ENCODE measurements around the gene ATOH8. TPM values are rescaled to one million over a fixed set of nuclear protein-coding genes. Genes with fewer than 3 reads are reported as not detected.

Gene ATOH8, protein sequence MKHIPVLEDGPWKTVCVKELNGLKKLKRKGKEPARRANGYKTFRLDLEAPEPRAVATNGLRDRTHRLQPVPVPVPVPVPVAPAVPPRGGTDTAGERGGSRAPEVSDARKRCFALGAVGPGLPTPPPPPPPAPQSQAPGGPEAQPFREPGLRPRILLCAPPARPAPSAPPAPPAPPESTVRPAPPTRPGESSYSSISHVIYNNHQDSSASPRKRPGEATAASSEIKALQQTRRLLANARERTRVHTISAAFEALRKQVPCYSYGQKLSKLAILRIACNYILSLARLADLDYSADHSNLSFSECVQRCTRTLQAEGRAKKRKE
- total RNA-seq (2014; rRNA removed; shearing (Covaris generic)) = 0.33 and 1.1 TPM in 2 replicates

DNA sequence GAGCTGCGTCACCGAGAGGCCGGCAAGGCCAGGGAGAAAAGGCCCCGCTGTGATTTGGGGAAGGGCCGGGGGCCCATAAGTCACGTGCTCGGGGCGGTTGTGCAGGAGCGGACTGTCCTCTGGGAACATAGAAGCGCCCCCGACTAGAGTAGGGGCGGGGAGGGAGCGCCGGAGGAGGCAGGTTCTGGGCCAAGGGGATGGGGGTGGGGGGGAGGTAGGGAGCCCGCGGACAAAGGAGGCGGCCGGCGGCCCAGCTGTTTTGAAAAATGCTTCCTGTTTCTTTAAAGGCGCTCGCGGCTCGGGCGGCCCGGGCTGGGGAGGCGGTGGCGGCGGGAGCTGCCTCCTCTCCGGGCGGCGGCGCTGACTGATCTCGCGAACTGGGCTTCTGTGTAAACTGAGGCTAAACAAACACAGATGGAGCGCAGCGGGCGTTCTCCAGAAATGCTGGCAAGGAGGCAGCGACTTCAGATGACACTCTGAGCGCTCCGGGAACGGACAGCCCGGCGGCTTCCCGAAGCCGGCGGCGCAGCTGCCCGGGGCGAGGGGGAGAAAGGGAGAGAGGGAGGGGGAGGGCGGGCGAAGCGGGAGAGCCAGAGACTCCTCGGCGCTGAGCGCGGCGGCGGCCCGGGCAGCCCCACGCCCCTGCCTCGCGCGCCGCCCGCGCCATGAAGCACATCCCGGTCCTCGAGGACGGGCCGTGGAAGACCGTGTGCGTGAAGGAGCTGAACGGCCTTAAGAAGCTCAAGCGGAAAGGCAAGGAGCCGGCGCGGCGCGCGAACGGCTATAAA is at the start of gene ATOH8:
TSS of gene ATOH8 (plus strand) at position 467 of the 788 bp plus-strand sequence. CDS start at position 666, 199 bp downstream.
- peaks cover 68% of the 10 kb centered on the region for H3K27me3 ChIP-seq (ENCODE audit: control insufficient read depth, insufficient read depth, low read length)
- peak; percentile 96 for DNase-seq
- no peaks in the 10 kb centered on the region for H3K36me3 ChIP-seq (replicated peaks; ENCODE audit: control insufficient read depth, insufficient read depth, low read length)
- H3K4me3 ChIP-seq (ENCODE audit: insufficient read depth, low read depth, low read length) = peak within 1 kb of the TSS; percentile 62

DNA sequence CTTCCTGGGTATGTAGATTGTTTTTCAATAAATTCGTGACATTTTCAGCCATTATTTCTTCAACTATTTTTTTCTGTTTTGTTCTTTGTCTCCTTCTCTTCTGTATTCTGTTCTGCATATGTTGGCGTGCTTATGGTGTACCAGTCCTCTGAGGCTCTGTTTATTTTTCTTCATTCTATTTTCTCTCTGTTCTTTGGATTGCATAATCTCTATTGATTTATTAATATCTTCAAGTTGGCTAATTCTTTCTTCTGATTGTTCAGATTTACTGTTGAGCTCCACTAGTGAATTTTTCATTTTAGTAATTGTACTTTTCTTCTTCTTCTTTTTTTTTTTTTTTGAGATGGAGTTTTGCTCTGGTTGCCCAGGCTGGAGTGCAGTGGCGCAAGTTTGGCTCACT is 49.8 kb upstream of the ATOH8 start:
- H3K27me3 ChIP-seq (ENCODE audit: control insufficient read depth, insufficient read depth, low read length) = no peaks in the 10 kb centered on the region; the same call in 1 of the 2 replicates
- DNase-seq = no peak
- no peak overlapping the region for H3K4me3 ChIP-seq (ENCODE audit: insufficient read depth, low read depth, low read length)
- H3K36me3 ChIP-seq (replicated peaks; ENCODE audit: control insufficient read depth, insufficient read depth, low read length) = no peaks in the 10 kb centered on the region

DNA sequence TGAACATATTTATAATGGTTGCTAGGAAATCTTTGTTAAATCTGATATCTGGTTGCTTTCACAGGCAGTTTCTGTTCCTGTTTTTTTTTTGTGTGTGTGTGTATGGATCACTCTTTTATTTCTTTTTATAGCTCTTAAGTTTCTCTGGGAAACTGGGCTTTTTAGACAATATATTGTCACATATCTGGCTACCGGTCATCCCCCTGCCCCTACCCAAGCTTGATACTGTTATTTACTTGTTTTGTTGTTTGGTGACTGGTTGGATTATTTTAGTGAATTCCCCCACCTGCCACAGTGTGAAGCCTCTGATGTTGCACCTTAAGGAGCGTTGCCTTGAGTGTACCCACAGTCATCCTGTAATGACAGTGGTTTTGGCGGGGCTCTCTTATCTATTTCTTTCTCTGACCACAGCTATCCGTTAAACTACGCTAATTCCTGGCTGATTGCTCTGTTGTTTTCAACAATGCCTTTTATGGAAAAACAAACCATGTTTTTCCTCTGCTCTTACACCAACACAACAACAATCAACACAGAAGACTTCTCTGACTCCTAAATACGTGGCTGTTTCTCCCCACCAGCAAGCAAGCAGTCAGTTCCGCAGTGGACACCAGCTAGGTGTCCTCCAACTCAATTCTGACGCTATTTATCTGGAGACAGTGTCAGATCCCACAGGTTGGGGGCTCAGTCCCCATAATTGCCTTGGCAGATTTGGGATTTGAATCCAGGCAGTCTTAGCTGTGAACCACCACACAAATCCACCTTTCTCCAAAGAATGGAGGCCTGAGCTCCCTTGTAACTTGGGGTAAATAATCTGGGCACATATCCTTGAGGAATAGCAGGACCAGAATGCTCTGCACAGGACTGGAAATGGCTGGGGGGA is 48.8 kb upstream of the ATOH8 start:
- DNase-seq = no peak
- Histone ChIP-seq H3K36me3 (replicated peaks; ENCODE audit: control insufficient read depth, insufficient read depth, low read length) (no peaks in the 10 kb centered on the region), H3K27me3 (ENCODE audit: control insufficient read depth, insufficient read depth, low read length) (no peaks in the 10 kb centered on the region; the same call in 1 of the 2 replicates), H3K4me3 (ENCODE audit: insufficient read depth, low read depth, low read length) (no peak overlapping the region)

DNA sequence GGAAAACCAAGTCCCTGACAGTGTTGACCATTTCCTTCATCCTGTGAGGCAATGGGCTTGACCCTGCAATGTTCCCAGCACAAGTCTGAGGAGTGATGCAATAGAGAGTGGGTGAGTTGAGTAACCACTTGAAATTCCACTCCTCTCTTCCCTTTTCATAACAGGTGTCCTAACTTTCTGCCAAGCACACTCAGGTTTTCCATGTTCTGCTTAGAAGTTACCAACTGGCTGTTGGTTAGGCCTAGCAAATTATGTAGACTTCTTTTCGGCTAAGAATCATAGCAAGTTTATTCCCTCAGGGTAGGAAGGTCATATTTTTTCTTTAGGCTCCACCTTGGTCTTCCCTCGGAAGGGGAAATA is 48.1 kb upstream of the ATOH8 start:
- Histone ChIP-seq H3K36me3 (replicated peaks; ENCODE audit: control insufficient read depth, insufficient read depth, low read length) (no peaks in the 10 kb centered on the region), H3K4me3 (ENCODE audit: insufficient read depth, low read depth, low read length) (no peak overlapping the region), H3K27me3 (ENCODE audit: control insufficient read depth, insufficient read depth, low read length) (no peaks in the 10 kb centered on the region; the same call in 1 of the 2 replicates)
- DNase-seq = no peak

DNA sequence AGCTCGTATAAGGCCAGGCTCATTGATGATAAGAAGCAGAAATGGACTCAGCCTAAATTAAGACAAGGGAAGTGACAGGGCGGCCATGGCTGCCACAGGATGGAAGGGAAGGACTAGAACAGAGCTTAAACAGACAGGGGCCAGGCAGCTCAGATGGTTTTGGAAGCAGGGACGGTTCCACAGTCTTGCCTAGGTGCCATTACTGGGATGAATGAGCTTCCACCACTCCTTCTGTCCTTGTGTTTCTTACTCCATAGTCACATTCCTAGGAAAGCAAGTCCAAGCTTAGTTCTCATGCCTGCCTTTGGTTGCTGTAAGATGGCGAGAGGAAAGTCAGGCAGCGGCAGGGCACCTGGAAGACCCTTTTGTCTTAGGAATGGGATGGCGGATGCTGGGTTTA is 47.7 kb upstream of the ATOH8 start:
- H3K27me3 ChIP-seq (ENCODE audit: control insufficient read depth, insufficient read depth, low read length) = no peaks in the 10 kb centered on the region; the same call in 1 of the 2 replicates
- DNase-seq = peak; percentile 4
- H3K4me3 ChIP-seq (ENCODE audit: insufficient read depth, low read depth, low read length) = no peak overlapping the region
- no peaks in the 10 kb centered on the region for H3K36me3 ChIP-seq (replicated peaks; ENCODE audit: control insufficient read depth, insufficient read depth, low read length)

DNA sequence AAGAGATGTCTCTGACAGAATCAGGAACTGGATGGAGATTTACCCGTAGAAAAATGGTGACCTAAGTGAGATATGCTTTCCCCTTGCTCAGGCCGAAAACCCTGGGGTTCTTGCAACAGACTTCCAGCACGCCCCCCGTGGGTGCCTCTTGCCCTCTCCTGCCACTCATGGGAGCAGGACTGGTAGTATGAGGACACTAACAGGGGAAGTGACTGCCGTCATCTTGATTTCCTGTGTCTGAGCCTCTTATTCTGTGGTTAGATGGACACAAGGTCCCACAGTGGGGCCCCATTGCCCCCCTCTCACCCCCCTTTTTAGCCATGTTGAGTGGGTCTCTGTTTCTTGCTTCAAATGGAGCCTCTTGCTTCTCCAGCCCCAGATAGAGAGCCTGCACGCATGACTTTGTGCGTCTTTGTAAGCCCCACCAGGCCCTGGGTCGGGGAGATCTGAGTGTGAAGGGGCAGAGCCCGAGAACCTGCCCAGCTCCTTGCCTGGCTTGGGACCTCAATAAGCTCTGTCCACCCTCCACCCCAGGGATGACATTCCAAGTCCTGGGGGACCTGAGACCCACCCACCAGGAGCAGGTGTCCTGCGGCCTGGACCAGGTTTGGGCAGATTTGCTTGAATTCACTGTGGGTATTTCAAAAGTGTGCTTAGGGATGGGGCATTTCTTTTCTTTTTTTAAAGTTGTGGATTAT is 47.0 kb upstream of the ATOH8 start:
- Histone ChIP-seq H3K27me3 (ENCODE audit: control insufficient read depth, insufficient read depth, low read length) (no peaks in the 10 kb centered on the region; the same call in 1 of the 2 replicates), H3K36me3 (replicated peaks; ENCODE audit: control insufficient read depth, insufficient read depth, low read length) (no peaks in the 10 kb centered on the region), H3K4me3 (ENCODE audit: insufficient read depth, low read depth, low read length) (no peak overlapping the region)
- DNase-seq = peak; percentile 6

DNA sequence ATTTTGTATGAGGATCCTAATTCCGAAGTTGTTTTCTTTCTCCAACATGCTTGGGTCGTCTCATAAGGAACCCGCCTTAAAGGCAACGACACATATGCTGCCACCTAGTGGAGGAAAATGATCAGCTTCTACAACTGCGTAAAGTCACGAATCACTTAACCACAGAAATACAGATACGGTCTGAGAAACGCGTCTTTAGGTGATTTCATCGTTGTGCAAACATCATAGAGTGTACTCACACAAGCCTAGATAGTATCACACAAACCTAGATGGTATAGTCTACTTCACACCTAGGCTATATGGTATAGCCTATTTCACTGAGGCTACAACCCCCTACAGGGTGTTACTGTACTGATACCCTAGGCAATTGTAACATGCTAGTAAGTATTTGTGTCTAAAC is 46.5 kb upstream of the ATOH8 start:
- peak; percentile 83 for DNase-seq
- H3K36me3 ChIP-seq (replicated peaks; ENCODE audit: control insufficient read depth, insufficient read depth, low read length) = no peaks in the 10 kb centered on the region
- H3K27me3 ChIP-seq (ENCODE audit: control insufficient read depth, insufficient read depth, low read length) = no peaks in the 10 kb centered on the region; the same call in 1 of the 2 replicates
- H3K4me3 ChIP-seq (ENCODE audit: insufficient read depth, low read depth, low read length) = no peak overlapping the region

DNA sequence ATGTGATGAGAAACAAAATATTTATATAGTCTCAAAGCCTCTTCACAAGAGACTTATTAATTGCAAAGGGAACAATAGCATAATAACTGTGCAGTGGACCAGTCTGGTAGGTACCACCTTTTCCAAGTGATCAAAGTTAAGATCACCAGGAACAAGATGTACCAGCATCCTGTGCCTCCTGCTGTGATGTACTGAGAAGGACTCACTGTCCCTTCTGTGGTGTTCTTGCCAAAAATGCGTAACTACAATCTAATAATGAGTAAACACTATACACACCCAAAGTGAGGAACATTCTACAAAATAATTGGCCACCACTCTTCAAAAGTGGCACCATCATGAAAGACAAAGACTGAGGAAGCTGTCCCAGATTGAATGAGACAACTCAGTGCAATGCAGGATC is 45.1 kb upstream of the ATOH8 start:
- Histone ChIP-seq H3K4me3 (ENCODE audit: insufficient read depth, low read depth, low read length) (no peak overlapping the region), H3K36me3 (replicated peaks; ENCODE audit: control insufficient read depth, insufficient read depth, low read length) (no peaks in the 10 kb centered on the region), H3K27me3 (ENCODE audit: control insufficient read depth, insufficient read depth, low read length) (no peaks in the 10 kb centered on the region; the same call in 1 of the 2 replicates)
- no peak for DNase-seq

DNA sequence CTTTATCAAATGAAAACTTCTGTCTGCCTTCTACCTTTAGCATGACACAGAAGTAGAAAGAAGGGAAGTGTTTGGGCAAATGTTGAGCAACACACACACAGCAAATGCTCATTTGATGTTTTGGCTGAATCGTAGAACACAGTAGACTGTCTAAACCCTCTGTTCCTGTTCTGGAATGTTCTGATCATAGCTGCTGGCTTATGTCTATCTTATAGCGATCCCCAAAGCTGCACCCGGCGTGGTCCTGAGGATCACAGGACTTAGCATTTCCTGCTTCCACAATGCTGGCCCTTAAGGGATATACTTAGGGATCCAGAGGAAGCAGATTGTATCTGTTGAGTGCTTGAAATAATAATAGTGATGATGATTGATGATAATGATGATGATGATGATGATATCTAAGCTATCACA is 44.4 kb upstream of the ATOH8 start:
- no peak overlapping the region for H3K4me3 ChIP-seq (ENCODE audit: insufficient read depth, low read depth, low read length)
- peak; percentile 16 for DNase-seq
- H3K36me3 ChIP-seq (replicated peaks; ENCODE audit: control insufficient read depth, insufficient read depth, low read length) = no peaks in the 10 kb centered on the region
- H3K27me3 ChIP-seq (ENCODE audit: control insufficient read depth, insufficient read depth, low read length) = no peaks in the 10 kb centered on the region; the same call in 1 of the 2 replicates

DNA sequence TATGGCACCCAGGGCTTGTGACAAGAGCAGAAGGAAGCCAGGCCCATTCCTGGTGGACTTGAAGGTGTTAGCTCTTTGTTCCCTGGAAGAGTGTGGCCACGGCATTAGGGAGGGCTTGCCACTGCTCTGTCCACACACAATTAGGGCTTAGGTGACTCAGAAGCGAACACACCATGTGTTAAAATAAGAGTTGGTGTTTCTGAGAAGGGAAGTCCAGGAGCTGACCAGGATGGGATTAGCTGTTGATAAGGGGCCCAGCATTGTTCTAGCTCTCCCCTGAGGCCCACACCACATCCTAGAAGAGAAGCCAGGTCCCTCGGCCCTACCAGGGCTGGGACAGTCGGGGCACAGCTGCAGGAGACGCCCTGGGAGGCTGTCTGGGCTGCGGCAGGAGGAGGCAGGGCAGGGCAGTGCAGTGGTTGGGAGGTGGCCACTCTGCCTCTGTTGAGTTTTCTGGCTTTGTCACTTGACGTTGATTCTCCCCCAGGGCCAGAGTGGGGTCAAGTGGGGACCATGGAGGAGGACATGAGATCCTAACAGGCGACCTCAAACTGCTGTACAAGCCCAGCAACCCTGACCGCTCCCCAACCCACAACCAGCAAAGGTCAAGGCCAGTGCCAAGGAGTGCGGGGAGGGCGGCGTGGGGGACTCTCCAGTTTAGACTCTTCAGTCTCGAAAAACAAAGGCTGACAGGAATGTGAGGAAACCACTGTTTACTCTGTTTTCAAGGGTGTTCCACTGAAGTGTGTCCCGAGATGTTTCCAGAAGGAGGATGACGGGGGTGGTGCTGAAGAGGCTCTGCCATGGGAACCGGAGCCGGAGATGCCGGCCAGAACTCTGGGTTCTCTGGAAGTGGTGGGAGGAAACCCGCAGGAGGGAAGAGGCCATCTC is 42.9 kb upstream of the ATOH8 start:
- no peaks in the 10 kb centered on the region; the same call in 1 of the 2 replicates for H3K27me3 ChIP-seq (ENCODE audit: control insufficient read depth, insufficient read depth, low read length)
- no peaks in the 10 kb centered on the region for H3K36me3 ChIP-seq (replicated peaks; ENCODE audit: control insufficient read depth, insufficient read depth, low read length)
- no peak overlapping the region for H3K4me3 ChIP-seq (ENCODE audit: insufficient read depth, low read depth, low read length)
- DNase-seq = peak; percentile 28

DNA sequence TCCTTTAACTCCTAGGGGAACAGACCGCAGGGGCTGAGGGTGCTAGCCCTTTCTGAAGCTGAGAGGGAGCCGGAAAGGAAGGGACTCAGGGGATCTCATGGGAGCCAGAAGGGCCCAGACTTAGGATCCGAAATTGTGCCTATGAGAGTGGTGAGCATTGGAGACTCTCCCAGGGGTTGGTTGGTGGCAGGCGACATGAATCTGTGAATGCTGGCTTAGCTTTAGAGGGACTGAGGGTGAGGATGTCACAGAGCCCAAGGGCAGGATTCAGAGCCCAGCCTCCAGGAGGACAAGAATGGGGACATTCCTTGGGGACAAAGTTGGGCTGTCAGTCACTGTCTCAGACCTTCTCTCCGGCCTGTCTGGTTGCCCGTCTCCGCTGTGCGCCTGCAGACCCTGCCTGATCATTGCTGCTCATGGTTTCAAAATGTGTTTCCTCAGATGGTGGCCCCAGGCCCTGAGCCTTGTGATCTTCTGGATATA is 42.2 kb upstream of the ATOH8 start:
- DNase-seq = no peak
- no peaks in the 10 kb centered on the region; the same call in 1 of the 2 replicates for H3K27me3 ChIP-seq (ENCODE audit: control insufficient read depth, insufficient read depth, low read length)
- H3K36me3 ChIP-seq (replicated peaks; ENCODE audit: control insufficient read depth, insufficient read depth, low read length) = no peaks in the 10 kb centered on the region
- H3K4me3 ChIP-seq (ENCODE audit: insufficient read depth, low read depth, low read length) = no peak overlapping the region

DNA sequence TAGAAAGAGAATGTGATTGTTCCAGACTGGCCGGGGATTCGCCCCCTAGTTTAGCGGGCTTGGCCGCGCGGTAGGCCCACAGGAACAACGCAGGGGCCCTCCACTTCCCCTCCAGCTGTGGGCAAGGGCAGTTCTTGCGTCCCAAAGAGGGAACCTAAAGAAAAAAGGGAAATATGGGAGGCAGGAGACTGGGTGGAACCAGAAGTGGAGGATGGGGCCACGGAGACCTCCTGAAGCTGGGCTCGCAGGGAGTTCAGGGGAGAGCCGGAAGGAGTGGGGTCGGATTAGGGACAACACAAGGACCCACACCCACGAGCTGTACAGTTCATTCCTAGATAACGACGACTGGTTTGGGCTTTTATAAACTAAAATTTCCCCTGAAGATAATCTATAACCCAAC is 41.5 kb upstream of the ATOH8 start:
- no peak overlapping the region for H3K4me3 ChIP-seq (ENCODE audit: insufficient read depth, low read depth, low read length)
- H3K27me3 ChIP-seq (ENCODE audit: control insufficient read depth, insufficient read depth, low read length) = no peaks in the 10 kb centered on the region; the same call in 1 of the 2 replicates
- peak; percentile 16 for DNase-seq
- no peaks in the 10 kb centered on the region for H3K36me3 ChIP-seq (replicated peaks; ENCODE audit: control insufficient read depth, insufficient read depth, low read length)

Data from H7 (cell line).